Left lobe of liver (tissue), 1 donor: ENCODE data around the gene CXCR6. TPM values are rescaled to one million over a fixed set of nuclear protein-coding genes. Genes with fewer than 3 reads are reported as not detected.

Source experiments
- total RNA-seq: library from RNA; stranded (reverse); gene quantifications from one replicate; pipeline ENCODE4 v1.2.1, GENCODE V29; 2021
- donor health status: DM: no; HTN: yes; CAD: no.

Gene CXCR6
- total RNA-seq, 1 donor from 2014 or later = not detected

Other genes starting within 250 kb of the CXCR6 start
- 0.08 TPM for gene SLC6A20, start 146.9 kb upstream of the CXCR6 start, total RNA-seq
- gene LZTFL1, start 101.3 kb upstream of the CXCR6 start, total RNA-seq = 7.7 TPM
- gene CCR9, start 56.9 kb upstream of the CXCR6 start, total RNA-seq = 0.15 TPM
- gene FYCO1, start 52.4 kb downstream of the CXCR6 start, total RNA-seq = 16.2 TPM
- gene XCR1, start 84.0 kb downstream of the CXCR6 start, total RNA-seq = not detected